ENCODE data around the gene TARBP1. TPM values are rescaled to one million over a fixed set of nuclear protein-coding genes. Genes with fewer than 3 reads are reported as not detected.
"Not testable (repeated sequence)": the region's sequence is repeated elsewhere in the genome, so short reads cannot be mapped to it uniquely, and the experiment has no call there.

TARBP1 gene
- polyA plus RNA-seq, 12 donors: 17.6 to 62.7 (median 36.1) TPM; not detected in 1

GRCh38 chr1:234398849-234399381 is 80.1 kb downstream of the TARBP1 start:
- no peak for DNase-seq

- no peak for DNase-seq
Observed at GRCh38 chr1:234397732-234398131, 81.2 kb downstream of the TARBP1 start.

- DNase-seq: no peak
Observed at GRCh38 chr1:234396871-234397270, 82.1 kb downstream of the TARBP1 start.

- DNase-seq: no peak
Observed at GRCh38 chr1:234396092-234396491, 82.9 kb downstream of the TARBP1 start.

- DNase-seq: no peak
Observed at GRCh38 chr1:234395297-234395696, 83.7 kb downstream of the TARBP1 start.

- no peak for DNase-seq
Observed at GRCh38 chr1:234393190-234393589, 85.8 kb downstream of the TARBP1 start.

- DNase-seq: no peak
Observed at GRCh38 chr1:234388094-234388493, 90.9 kb downstream of the TARBP1 start.

GRCh38 chr1:234386122-234386521 is 92.9 kb downstream of the TARBP1 start:
- no peak for DNase-seq

GRCh38 chr1:234381699-234382555 is 97.1 kb downstream of the TARBP1 start:
- DNase-seq: no peak

- not testable (repeated sequence) for DNase-seq
Observed at GRCh38 chr1:234379591-234380109, 99.3 kb downstream of the TARBP1 start.

GRCh38 chr1:234375672-234376071 is 103.3 kb downstream of the TARBP1 start:
- no peak for DNase-seq

GRCh38 chr1:234373959-234374254 is 105.1 kb downstream of the TARBP1 start:
- no peak for DNase-seq

- DNase-seq: peak; percentile 96
Observed at GRCh38 chr1:234373064-234373958, 105.7 kb downstream of the TARBP1 start, which contains the start of gene COA6. TSS of gene COA6 (plus strand) at chr1:234373456. CDS start at chr1:234373467, 11 bp downstream.

GRCh38 chr1:234372011-234372757 is 106.8 kb downstream of the TARBP1 start:
- peak; percentile 11 for DNase-seq

- no peak for DNase-seq
Observed at GRCh38 chr1:234371414-234371813, 107.6 kb downstream of the TARBP1 start.

GRCh38 chr1:234369784-234370183 is 109.2 kb downstream of the TARBP1 start:
- no peak for DNase-seq

- DNase-seq: no peak
Observed at GRCh38 chr1:234369033-234369430, 109.9 kb downstream of the TARBP1 start.

GRCh38 chr1:234368320-234369032 is 110.5 kb downstream of the TARBP1 start:
- DNase-seq: no peak

GRCh38 chr1:234362558-234362957 is 116.4 kb downstream of the TARBP1 start:
- DNase-seq: no peak

- DNase-seq: no peak
Observed at GRCh38 chr1:234361102-234361603, 117.8 kb downstream of the TARBP1 start.

GRCh38 chr1:234357831-234358230 is 121.1 kb downstream of the TARBP1 start:
- DNase-seq: no peak
